Caco-2 (cell line): ENCODE measurements around the gene SGTA. TPM values are rescaled to one million over a fixed set of nuclear protein-coding genes. Genes with fewer than 3 reads are reported as not detected.

Source experiments
- BruUV-seq: library from RNA; stranded (reverse); fragments of 400-500 nt; replicated peaks from 2 replicates; lab custom pipeline; 2021; lab: Mats Ljungman, UMichigan
- CTCF ChIA-PET: fragments of 300-600 bp; sonication (Branson Sonifier 250); formaldehyde crosslinking; loops from one replicate; lab custom pipeline; 2022; ENCODE audit warnings: antibody characterized with exemption; lab: Charles Lee
- POLR2A ChIA-PET: fragments of 300-600 bp; sonication (Branson Sonifier 250); formaldehyde crosslinking; loops from one replicate; lab custom pipeline; 2022; ENCODE audit warnings: antibody characterized with exemption; lab: Charles Lee
- DNase-seq, 2 experiments: peaks; one replicate each; pipeline versions ENCODE4 v3.0.0 to v3.0.0-alpha.2; 2020 to 2022
- H3K27me3 ChIP-seq: replicated peaks from 2 replicates; pipeline ENCODE4 v1.6.0; 2011; ENCODE audit warnings: low read length; ENCODE audit not compliant: control insufficient read depth, insufficient read depth
- H3K36me3 ChIP-seq: 2 replicates; pipeline ENCODE4 v1.5.1; 2011; ENCODE audit warnings: low read length; ENCODE audit not compliant: control insufficient read depth, insufficient read depth
- H3K4me1 ChIP-seq: fragments of 250-450 bp; sonication (Bioruptor Pico); 2 replicates; pipeline ENCODE4 v1.5.1; 2020; ENCODE audit warnings: mild to moderate bottlenecking
- H3K4me3 ChIP-seq: 2 replicates; pipeline ENCODE4 v1.5.1; 2011; ENCODE audit warnings: low read depth, mild to moderate bottlenecking, control low read depth, low read length
- H3K9me3 ChIP-seq: fragments of 250-450 bp; sonication (Bioruptor Pico); 2 replicates; pipeline ENCODE4 v1.5.1; 2020; ENCODE audit warnings: mild to moderate bottlenecking, moderate library complexity
- H3K27ac Mint-ChIP-seq: one replicate; pipeline ENCODE4 v1.8.0; 2022; ENCODE audit warnings: mixed read lengths; ENCODE audit not compliant: unreplicated experiment
- H3K27me3 Mint-ChIP-seq: one replicate; pipeline ENCODE4 v1.8.0; 2022; ENCODE audit warnings: mixed read lengths; ENCODE audit not compliant: insufficient read depth, unreplicated experiment
- H3K36me3 Mint-ChIP-seq: one replicate; pipeline ENCODE4 v1.8.0; 2022; ENCODE audit warnings: mild to moderate bottlenecking, mixed read lengths; ENCODE audit not compliant: insufficient read depth, unreplicated experiment
- H3K4me1 Mint-ChIP-seq: one replicate; pipeline ENCODE4 v1.8.0; 2022; ENCODE audit warnings: low read depth, mixed read lengths; ENCODE audit not compliant: unreplicated experiment
- H3K4me3 Mint-ChIP-seq: one replicate; pipeline ENCODE4 v1.8.0; 2022; ENCODE audit warnings: mild to moderate bottlenecking, moderate library complexity, mixed read lengths; ENCODE audit not compliant: unreplicated experiment
- H3K9me3 Mint-ChIP-seq: one replicate; pipeline ENCODE4 v1.8.0; 2022; ENCODE audit warnings: mixed read lengths; ENCODE audit not compliant: unreplicated experiment
- intact Hi-C: fragments of 100-400 bp; cut with micrococcal nuclease; formaldehyde crosslinking; loops from one replicate; pipeline ENCODE4 v1.10.0; 2022; ENCODE audit not compliant: unreplicated experiment
- total RNA-seq: library from RNA; stranded (reverse); gene quantifications from 2 replicates; pipeline ENCODE4 v1.2.3, GENCODE V29; 2022
- TF ChIP-seq, protein P1 (sequence below), 2 experiments: fragments of 200-600 bp in 1 of 2; IDR thresholded peaks; 1 replicate in 1 of 2; 2 replicates in 1 of 2; pipeline versions ENCODE4 v1.5.1 to v1.8.0; 2011 to 2022; ENCODE audit warnings: antibody characterized with exemption in 1 of 2, control low read depth in 1 of 2, inconsistent platforms in 1 of 2, low read depth in 1 of 2, low read length in 1 of 2, mild to moderate bottlenecking in 1 of 2, moderate library complexity in 1 of 2; ENCODE audit not compliant: insufficient read depth in 1 of 2, severe bottlenecking in 1 of 2, unreplicated experiment in 1 of 2

SGTA gene
- total RNA-seq, 1 experiment from 2014 or later = 90.1 TPM

DNA sequence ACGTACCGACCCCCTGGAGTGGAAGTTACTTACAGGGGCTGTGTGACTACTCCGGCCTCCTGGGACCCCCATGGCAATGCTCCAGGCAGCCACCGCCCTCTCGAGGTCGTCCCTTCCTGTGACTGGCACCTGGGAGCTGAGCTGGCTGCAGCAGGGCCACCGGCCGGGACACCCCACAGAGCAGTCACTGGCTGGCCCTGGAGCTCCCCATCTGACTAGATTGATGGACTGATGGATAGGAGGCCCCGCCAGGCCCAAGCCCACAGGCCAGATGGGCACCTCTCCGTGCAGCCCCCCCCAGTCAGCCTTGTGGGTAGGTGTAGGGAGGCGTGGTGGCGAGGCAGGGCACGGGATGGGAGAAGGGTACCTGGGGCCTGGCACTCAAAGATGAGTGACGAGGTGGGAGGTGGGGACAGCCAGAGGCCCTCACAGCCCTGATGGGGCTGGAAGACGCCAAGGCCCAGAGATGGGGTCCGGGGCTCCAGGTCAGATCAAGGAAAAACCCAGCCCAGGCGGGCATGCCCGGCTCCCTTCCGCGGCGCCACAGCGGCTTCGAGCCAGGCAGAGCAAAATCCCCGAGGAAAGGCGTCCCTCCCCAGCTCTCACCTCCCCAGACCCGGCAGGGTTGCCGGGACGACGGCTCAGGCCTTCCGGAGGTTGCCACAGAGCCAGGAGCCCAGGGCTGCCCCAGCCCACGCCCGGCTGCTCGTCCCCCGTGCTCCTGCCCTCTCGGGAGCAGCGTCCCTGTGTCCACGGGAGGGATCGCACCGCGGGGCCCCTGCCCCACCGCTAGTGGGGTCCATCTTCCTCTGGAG lies 51.7 kb downstream of the SGTA start:
- no peaks in the 10 kb centered on the region for H3K36me3 ChIP-seq
- H3K9me3 ChIP-seq = no peaks in the 10 kb centered on the region
- no peaks in the 10 kb centered on the region for H3K36me3 Mint-ChIP-seq
- no peaks in the 10 kb centered on the region for H3K4me1 Mint-ChIP-seq
- H3K27me3 ChIP-seq = no peaks in the 10 kb centered on the region
- no peak overlapping the region for H3K4me3 Mint-ChIP-seq
- no TSS peak for BruUV-seq
- H3K4me3 ChIP-seq = no peak overlapping the region
- H3K27me3 Mint-ChIP-seq = no peaks in the 10 kb centered on the region
- TF ChIP-seq, protein P1, sequence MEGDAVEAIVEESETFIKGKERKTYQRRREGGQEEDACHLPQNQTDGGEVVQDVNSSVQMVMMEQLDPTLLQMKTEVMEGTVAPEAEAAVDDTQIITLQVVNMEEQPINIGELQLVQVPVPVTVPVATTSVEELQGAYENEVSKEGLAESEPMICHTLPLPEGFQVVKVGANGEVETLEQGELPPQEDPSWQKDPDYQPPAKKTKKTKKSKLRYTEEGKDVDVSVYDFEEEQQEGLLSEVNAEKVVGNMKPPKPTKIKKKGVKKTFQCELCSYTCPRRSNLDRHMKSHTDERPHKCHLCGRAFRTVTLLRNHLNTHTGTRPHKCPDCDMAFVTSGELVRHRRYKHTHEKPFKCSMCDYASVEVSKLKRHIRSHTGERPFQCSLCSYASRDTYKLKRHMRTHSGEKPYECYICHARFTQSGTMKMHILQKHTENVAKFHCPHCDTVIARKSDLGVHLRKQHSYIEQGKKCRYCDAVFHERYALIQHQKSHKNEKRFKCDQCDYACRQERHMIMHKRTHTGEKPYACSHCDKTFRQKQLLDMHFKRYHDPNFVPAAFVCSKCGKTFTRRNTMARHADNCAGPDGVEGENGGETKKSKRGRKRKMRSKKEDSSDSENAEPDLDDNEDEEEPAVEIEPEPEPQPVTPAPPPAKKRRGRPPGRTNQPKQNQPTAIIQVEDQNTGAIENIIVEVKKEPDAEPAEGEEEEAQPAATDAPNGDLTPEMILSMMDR (IDR thresholded peaks at IDR 0.05; ENCODE audit: insufficient read depth in 1 of 2, low read depth in 1 of 2, low read length in 1 of 2, severe bottlenecking in 1 of 2, unreplicated experiment in 1 of 2) = no peak
- POLR2A ChIA-PET = no interaction called here
- intact Hi-C loops = no loop called here
- no peaks in the 10 kb centered on the region for H3K4me1 ChIP-seq
- no peak for DNase-seq
- CTCF ChIA-PET = no interaction called here
- H3K27ac Mint-ChIP-seq = no peak overlapping the region
- no peaks in the 10 kb centered on the region for H3K9me3 Mint-ChIP-seq

DNA sequence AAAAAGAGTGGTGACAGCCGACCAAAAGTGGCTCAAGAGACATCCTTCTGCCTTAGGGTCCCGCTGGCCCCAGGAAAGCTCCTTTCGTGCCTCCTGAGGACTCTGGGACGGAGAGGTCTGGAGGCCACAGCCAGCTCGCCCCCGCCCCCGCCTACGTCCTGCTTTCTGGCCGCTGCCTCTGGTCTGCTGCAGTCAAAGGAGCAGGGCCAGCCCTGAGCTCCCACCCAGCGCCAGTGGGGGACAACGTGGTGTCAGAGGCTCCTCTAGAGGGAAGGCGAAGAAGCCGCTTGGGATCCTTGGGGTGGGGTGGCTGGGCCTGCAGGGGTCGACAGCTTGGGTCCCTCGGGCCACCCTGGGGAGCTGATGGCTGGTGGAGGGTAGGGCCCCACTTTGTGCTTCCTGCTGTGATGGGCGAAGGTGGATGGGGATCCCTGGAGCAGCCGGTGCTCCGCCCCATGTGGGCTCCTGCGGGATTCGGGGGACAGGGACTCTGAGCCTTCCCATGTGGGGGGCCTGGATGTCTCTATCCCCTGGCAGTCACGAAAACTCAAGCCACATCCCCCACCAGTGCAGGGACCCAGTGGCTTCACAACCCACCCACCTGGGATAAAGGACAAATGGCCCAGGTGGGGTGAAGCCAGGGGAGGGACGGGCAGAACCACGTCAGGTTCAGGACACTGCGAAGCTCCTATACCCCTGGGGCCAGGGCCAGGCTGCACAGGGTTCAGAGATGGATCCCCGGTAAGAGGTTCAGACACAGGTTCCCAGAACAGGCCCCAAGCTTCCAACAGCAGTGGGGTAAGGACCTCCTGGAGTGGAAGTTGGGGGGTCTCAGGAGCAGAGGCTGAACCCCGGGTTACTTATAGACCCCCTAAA lies 52.9 kb downstream of the SGTA start:
- Mint-ChIP-seq H3K27me3 (peaks cover 2% of the 10 kb centered on the region), H3K4me1 (no peaks in the 10 kb centered on the region), H3K27ac (no peak overlapping the region), H3K9me3 (no peaks in the 10 kb centered on the region), H3K36me3 (no peaks in the 10 kb centered on the region), H3K4me3 (no peak overlapping the region)
- TF ChIP-seq, protein P1 (IDR thresholded peaks at IDR 0.05; ENCODE audit: insufficient read depth in 1 of 2, low read depth in 1 of 2, low read length in 1 of 2, severe bottlenecking in 1 of 2, unreplicated experiment in 1 of 2) = no peak
- Histone ChIP-seq H3K9me3 (no peaks in the 10 kb centered on the region), H3K4me3 (no peak overlapping the region), H3K36me3 (no peaks in the 10 kb centered on the region), H3K4me1 (no peaks in the 10 kb centered on the region), H3K27me3 (no peaks in the 10 kb centered on the region)
- ChIA-PET POLR2A (no interaction called here), CTCF (interaction anchor here (0.7 kb wide), 1 partner anchor 253 kb away, joined by 3 read pairs; no protein-coding TSS in a partner anchor)
- no peak for DNase-seq
- BruUV-seq = no TSS peak
- intact Hi-C loops = no loop called here

DNA sequence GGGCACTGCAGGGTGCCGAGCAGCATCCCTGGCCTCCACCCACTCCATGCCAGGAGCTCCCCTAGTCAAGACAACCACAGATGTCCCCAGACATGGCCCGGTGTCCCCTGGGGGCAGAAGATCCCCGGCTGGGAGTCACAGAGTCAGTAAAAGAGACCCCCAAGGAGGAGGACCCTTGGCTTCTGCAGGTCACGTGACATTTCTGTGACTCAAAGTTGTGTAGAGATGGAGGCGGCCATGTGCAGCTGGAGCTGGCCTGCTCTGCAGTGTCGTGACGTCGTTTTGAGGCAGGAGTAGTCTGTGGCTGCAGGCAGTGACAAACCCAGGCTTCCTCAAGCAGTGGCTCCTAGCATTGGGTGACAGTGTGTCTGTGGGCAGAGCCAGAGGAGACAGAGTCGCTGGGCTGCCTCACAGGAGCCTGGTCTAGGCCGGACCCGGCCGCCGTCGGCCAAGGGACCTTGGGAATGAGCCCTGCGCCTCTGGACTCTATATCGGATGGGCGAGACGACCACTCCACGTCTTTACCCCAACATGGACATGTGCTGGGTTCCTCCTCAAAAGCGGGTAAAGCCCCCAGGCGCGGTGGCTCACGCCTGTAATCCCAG lies 54.2 kb downstream of the SGTA start:
- DNase-seq = no peak
- Mint-ChIP-seq H3K4me1 (no peaks in the 10 kb centered on the region), H3K4me3 (no peak overlapping the region), H3K27me3 (peaks cover 6% of the 10 kb centered on the region), H3K9me3 (no peaks in the 10 kb centered on the region), H3K36me3 (no peaks in the 10 kb centered on the region), H3K27ac (no peak overlapping the region)
- Histone ChIP-seq H3K9me3 (no peaks in the 10 kb centered on the region), H3K4me1 (no peaks in the 10 kb centered on the region), H3K36me3 (no peaks in the 10 kb centered on the region), H3K4me3 (no peak overlapping the region), H3K27me3 (no peaks in the 10 kb centered on the region)
- POLR2A ChIA-PET = no interaction called here
- no TSS peak for BruUV-seq
- intact Hi-C loops = no loop called here
- TF ChIP-seq, protein P1 (IDR thresholded peaks at IDR 0.05; ENCODE audit: insufficient read depth in 1 of 2, low read depth in 1 of 2, low read length in 1 of 2, severe bottlenecking in 1 of 2, unreplicated experiment in 1 of 2) = no peak
- CTCF ChIA-PET = no interaction called here
